GM19351 (cell line): ENCODE results near the gene KLHDC7A.

ENCODE experiments used
- ATAC-seq: cut with Tn5 transposase; IDR thresholded peaks from one replicate; pipeline ENCODE4 v1.9.1; 2021; ENCODE audit warnings: mild to moderate bottlenecking, moderate library complexity; ENCODE audit not compliant: unreplicated experiment

The KLHDC7A gene

DNA sequence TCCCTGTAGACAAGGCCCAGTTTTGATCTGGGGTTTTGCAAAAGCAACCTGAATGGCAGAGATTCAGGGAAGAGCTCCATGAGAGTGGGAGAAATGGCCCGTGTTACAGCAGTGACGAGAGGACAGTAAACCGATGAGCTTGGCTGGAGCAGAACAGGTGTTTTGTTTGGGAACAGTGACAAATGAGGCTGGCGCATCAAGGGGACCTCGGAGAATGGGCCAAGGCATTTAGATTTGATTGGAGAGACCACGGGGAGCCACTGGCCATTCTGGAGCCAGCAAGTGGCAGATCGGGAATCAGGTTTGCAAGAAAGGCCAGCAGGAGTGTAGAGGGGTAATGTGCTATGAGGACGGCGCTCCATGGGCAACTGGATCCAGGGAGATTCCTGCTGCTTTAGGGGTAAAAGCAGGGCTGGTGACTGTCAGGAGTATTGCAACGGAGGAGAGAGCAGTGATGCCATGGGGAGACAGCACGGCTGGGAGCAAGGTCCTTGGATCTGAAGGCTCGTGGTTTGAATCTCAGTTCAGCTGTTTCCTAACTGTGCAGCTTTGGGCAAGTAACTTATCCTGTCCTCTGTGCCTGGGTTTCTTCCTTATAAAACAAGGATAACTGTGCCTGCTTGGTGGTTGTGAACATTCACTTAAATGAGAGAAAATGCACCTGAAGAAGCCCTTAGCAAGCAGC, 9.9 kb upstream of the KLHDC7A start:
- no peak for ATAC-seq

GRCh38 chr1:18473195-18473815, 7.4 kb upstream of the KLHDC7A start:
- no peak for ATAC-seq

GRCh38 chr1:18474559-18475175, 6.1 kb upstream of the KLHDC7A start:
- no peak for ATAC-seq

DNA sequence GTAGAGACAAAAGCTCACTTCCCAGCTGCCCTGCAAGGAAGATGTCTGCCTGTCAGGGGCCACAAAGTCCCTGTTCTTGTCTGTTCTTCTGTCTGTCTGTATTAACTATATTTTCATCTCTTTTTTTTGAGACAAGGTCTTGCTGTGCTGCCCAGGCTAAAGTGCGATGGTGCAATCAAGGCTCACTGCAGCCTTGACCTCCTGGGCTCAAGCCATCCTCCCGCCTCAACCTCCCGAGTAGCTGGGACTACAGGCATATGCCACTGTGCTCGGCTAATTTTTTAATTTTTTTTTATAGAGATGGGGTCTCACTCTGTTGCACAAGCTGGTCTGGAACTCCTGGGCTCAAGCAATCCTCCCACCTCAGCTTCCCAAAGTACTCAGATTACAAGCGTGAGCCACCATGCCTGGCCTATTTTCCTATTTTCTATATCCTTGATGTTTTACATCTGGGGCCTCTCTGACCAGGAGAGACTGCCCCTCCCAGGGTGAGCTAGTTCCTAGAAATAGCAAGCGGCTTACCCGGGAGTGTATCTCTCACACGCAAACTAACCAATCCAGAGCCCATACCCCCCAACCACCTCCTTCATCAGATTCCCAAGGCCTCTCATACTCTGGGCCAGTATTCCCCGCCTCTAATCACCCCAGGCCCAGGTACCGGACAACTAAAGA, 5.4 kb upstream of the KLHDC7A start:
- no peak for ATAC-seq

- no peak for ATAC-seq
Measured at GRCh38 chr1:18479454-18479853, 1.3 kb upstream of the KLHDC7A start.

DNA sequence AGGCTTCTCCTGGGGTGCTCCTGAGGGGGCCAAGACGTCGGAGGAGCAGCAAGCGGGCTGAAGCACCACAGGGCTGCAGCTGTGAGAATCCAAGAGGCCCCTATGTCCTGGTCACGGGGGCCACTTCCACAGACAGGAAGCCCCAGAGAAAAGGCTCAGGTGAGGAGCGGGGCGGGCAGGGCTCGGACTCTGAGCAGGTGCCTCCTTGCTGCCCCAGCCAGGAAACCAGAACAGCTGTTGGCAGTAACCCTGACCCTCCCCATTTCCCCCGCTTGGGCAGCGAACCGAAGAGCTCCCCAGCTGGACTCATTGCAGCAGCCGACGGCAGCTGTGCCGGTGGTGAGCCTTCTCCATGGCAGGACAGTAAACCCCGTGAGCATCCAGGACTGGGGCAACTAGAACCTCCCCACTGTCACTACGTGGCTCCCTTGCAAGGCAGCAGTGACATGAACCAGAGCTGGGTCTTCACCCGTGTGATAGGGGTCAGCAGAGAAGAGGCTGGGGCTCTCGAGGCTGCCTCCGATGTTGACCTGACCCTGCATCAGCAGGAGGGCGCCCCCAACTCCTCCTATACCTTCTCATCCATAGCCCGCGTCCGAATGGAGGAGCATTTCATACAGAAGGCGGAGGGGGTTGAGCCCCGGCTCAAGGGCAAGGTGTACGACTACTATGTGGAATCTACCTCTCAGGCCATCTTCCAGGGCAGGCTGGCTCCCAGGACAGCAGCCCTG, 625 bp downstream of the KLHDC7A start:
- no peak for ATAC-seq

GRCh38 chr1:18481921-18482701, 1.4 kb downstream of the KLHDC7A start:
- no peak for ATAC-seq

DNA sequence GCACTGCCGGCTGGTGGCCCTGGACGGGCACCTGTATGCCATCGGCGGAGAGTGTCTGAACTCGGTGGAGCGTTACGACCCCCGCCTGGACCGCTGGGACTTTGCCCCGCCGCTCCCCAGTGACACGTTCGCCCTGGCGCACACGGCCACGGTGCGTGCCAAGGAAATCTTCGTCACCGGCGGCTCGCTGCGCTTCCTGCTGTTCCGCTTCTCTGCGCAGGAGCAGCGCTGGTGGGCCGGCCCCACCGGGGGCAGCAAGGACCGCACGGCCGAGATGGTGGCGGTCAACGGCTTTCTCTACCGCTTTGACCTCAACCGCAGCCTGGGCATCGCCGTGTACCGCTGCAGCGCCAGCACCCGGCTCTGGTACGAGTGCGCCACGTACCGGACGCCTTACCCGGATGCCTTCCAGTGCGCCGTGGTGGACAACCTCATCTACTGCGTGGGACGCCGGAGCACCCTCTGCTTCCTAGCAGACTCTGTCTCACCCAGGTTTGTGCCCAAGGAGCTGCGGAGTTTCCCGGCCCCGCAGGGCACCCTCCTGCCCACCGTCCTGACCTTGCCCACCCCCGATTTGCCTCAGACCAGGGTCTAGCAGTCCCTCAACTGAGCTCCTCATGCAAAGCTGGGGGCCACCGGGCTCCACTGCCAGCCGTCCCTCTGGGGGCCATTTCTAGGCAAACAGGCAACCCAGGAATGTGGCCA, 2.1 kb downstream of the KLHDC7A start:
- no peak for ATAC-seq

- no peak for ATAC-seq
Measured at GRCh38 chr1:18484276-18484675, 3.5 kb downstream of the KLHDC7A start.

- no peak for ATAC-seq
Measured at GRCh38 chr1:18484721-18485120, 4.0 kb downstream of the KLHDC7A start.

DNA sequence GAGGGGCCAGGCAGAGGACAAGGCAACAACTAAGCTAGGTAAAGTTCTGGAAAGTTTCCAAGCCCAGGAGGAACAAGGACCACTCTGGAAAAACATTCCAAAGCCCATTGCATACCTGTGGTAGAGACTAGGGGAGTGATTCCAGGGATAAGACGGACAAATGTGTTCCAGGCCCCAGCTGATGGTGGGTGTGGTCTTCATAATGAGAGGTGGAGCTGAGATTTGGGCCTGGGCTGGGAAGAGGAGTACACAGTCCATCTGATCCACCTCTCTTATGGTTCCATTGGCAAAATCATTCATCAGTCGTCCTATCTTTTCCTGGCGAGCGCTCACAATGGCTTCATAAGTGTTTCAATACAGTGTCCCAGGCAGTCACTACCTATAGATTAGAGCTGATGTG, 4.5 kb downstream of the KLHDC7A start:
- ATAC-seq, result no peak

GRCh38 chr1:18486195-18486594, 5.5 kb downstream of the KLHDC7A start:
- no peak for ATAC-seq

DNA sequence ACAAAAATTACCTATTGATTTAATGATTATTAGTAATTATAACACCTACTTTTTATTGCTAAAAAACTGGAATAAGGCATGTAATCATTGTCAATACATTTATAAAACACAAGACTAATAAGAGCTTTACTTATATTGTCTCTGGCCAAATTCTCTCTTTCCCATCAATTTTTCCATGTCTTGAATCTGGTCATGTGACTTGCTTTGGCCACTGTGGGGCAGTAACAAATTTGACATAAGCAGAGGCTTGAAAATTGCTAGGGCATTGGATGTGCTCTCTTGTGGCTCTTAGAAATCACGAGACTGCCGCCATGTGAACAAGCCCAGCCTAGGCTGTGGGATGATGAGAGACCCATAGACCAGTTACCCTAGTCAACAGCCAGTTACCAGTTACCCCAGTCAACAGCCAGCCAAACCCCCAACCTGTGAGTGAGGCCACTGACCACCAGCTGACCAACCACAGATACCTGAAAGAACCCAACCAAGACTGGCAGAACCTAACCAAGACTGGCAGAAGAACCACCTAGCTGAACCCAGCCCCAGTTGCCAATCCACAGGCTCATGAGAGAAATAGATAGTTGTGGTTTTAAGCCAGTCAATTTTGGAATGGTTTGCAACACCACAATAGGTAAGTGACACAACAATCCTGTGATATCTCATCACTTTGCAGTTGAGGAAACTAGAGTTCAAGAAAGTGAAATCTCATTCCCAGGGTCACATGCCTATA, 8.8 kb downstream of the KLHDC7A start:
- no peak for ATAC-seq

DNA sequence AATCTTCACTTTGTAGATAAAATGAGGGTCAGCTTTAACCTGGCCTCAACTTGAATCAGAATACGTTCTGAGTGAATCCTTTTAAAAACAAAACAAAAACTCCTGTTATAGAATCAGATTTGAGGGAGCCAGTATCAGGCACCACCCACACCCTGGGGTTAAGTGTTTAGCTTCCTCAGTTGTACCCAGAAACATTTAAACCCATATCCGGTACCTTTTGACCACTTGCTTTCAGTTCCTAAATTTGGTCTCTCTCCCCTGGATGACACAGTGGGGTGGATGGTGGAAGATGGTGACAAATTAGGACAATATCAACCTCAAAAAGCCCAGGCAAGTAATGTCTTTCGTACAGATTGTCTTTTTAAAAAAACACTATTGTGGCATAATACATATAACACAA, 10.4 kb downstream of the KLHDC7A start:
- no peak for ATAC-seq

DNA sequence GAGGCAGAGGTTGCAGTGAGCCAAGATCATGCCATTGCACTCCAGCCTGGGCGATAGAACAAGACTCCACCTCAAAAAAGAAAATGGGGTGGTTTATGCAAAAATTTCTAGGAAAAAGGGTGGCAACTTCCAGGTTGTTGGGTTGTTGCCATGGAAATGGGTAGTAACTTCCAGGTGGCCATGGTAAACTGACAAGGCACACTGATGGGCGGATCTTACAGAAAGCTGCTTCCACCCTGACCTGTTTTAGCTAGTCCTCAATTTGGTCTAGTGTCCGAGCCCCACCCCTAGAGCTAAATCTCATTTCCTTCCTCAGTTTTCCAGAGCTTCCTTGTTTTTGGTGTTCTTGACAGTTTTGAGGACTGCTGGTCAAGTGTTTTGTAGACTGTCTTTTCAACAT, 13.6 kb downstream of the KLHDC7A start:
- ATAC-seq, result no peak

DNA sequence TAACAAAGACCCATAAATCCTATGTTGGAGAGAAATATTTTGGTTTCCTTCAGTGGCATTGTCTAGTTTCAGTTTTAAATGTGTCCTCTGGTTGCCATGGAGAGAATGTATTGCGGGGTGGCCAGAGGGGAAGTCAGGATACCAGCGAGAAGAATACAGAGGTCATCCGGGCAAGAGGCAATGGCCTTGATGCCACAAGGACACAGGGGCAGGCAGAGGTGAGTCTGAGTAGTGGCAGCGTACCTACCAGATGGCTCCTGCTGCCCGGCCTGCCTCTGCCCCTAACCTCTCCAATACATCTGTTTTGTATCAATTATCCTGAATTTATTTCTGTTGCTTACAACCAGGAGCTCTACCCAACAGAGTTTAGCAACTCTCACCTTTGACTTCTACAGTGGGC, 14.9 kb downstream of the KLHDC7A start:
- ATAC-seq, result no peak

GRCh38 chr1:18496056-18496455, 15.3 kb downstream of the KLHDC7A start:
- ATAC-seq, result no peak

GRCh38 chr1:18496497-18497235, 15.9 kb downstream of the KLHDC7A start:
- ATAC-seq, result no peak
